Skin of body (tissue), 2 donors: ENCODE measurements around the gene YWHAB. TPM values are rescaled to one million over a fixed set of nuclear protein-coding genes. Genes with fewer than 3 reads are reported as not detected.
"Not testable (repeated sequence)": the region's sequence is repeated elsewhere in the genome, so short reads cannot be mapped to it uniquely, and the experiment has no call there.

Experiments
- DNase-seq: peaks from one replicate; lab custom pipeline; 2025; lab: John Stamatoyannopoulos, UW
- total RNA-seq: library from RNA; depleted of rRNA; stranded (reverse); fragments of >200 nt; gene quantifications from one replicate; pipeline ENCODE4 v1.2.3, GENCODE V29; 2014

The YWHAB gene
- total RNA-seq = 87.6 TPM

GRCh38 chr20:44885392-44886265 is at the start of gene YWHAB:
Gene YWHAB, plus strand, starts transcription at chr20:44885705. Its CDS starts 15,829 bp downstream, at chr20:44901534.
- DNase-seq = peak; percentile 97

- no peak for DNase-seq
These were observed 48.8 kb upstream of the YWHAB start for GRCh38 chr20:44836601-44837120.

GRCh38 chr20:44837946-44838345 is 47.6 kb upstream of the YWHAB start:
- no peak for DNase-seq

GRCh38 chr20:44838521-44838920 is 47.0 kb upstream of the YWHAB start:
- no peak for DNase-seq

GRCh38 chr20:44839481-44839880 is 46.0 kb upstream of the YWHAB start:
- no peak for DNase-seq

- no peak for DNase-seq
These were observed 44.7 kb upstream of the YWHAB start for GRCh38 chr20:44840826-44841225.

GRCh38 chr20:44841955-44842354 is 43.5 kb upstream of the YWHAB start:
- no peak for DNase-seq

- no peak for DNase-seq
These were observed 41.6 kb upstream of the YWHAB start for GRCh38 chr20:44843876-44844275.

- DNase-seq = no peak
These were observed 37.1 kb upstream of the YWHAB start for GRCh38 chr20:44848254-44849015.

GRCh38 chr20:44849703-44850102 is 35.8 kb upstream of the YWHAB start:
- no peak for DNase-seq

- DNase-seq = no peak
These were observed 35.2 kb upstream of the YWHAB start for GRCh38 chr20:44850272-44850671.

- no peak for DNase-seq
These were observed 34.7 kb upstream of the YWHAB start for GRCh38 chr20:44850837-44851236.

GRCh38 chr20:44851545-44851944 is 34.0 kb upstream of the YWHAB start:
- no peak for DNase-seq

GRCh38 chr20:44856442-44856841 is 29.1 kb upstream of the YWHAB start:
- no peak for DNase-seq

GRCh38 chr20:44856856-44857448 is 28.6 kb upstream of the YWHAB start:
- no peak for DNase-seq

GRCh38 chr20:44858606-44859360 is 26.7 kb upstream of the YWHAB start:
- no peak for DNase-seq

- DNase-seq = no peak
These were observed 23.9 kb upstream of the YWHAB start for GRCh38 chr20:44861531-44862006.

GRCh38 chr20:44862286-44862685 is 23.2 kb upstream of the YWHAB start:
- DNase-seq = no peak

GRCh38 chr20:44863365-44864084 is 22.0 kb upstream of the YWHAB start:
- not testable (repeated sequence) for DNase-seq

GRCh38 chr20:44864493-44864892 is 21.0 kb upstream of the YWHAB start:
- DNase-seq = not testable (repeated sequence)
